PFSK-1 (cell line): ENCODE results near the gene SDC1.

ENCODE experiments used
- FOXP2 ChIP-seq: optimal IDR thresholded peaks from 2 replicates; pipeline ENCODE3; 2011; ENCODE audit warnings: borderline replicate concordance, control low read depth, inconsistent platforms; ENCODE audit not compliant: insufficient read depth; ENCODE audit errors: extremely low read length, extremely low read depth
- POLR2AphosphoS5 ChIP-seq: IDR thresholded peaks from 2 replicates; pipeline ENCODE4 v1.6.1; 2012; ENCODE audit warnings: low read depth, mild to moderate bottlenecking, control low read depth, low read length, moderate library complexity
- TAF1 ChIP-seq: IDR thresholded peaks from 2 replicates; pipeline ENCODE4 v1.6.1; 2012; ENCODE audit warnings: low read length, control low read depth, borderline replicate concordance; ENCODE audit not compliant: insufficient read depth
- TF ChIP-seq, protein P1 (sequence below), 2 experiments: IDR thresholded peaks; 2 replicates each; pipeline versions ENCODE4 v1.6.1 to v1.8.0; 2011 to 2012; ENCODE audit warnings: low read depth in 2 of 2, low read length in 2 of 2, control low read depth in 1 of 2, inconsistent platforms in 1 of 2, mild to moderate bottlenecking in 1 of 2, moderate library complexity in 1 of 2; ENCODE audit not compliant: insufficient read depth in 1 of 2

Gene SDC1

GRCh38 chr2:20150806-20151571 lies 73.9 kb downstream of the SDC1 start:
- TF ChIP-seq POLR2AphosphoS5, result no peak
- TF ChIP-seq FOXP2, result no peak
- TF ChIP-seq TAF1, result no peak
- TF ChIP-seq, protein P1, sequence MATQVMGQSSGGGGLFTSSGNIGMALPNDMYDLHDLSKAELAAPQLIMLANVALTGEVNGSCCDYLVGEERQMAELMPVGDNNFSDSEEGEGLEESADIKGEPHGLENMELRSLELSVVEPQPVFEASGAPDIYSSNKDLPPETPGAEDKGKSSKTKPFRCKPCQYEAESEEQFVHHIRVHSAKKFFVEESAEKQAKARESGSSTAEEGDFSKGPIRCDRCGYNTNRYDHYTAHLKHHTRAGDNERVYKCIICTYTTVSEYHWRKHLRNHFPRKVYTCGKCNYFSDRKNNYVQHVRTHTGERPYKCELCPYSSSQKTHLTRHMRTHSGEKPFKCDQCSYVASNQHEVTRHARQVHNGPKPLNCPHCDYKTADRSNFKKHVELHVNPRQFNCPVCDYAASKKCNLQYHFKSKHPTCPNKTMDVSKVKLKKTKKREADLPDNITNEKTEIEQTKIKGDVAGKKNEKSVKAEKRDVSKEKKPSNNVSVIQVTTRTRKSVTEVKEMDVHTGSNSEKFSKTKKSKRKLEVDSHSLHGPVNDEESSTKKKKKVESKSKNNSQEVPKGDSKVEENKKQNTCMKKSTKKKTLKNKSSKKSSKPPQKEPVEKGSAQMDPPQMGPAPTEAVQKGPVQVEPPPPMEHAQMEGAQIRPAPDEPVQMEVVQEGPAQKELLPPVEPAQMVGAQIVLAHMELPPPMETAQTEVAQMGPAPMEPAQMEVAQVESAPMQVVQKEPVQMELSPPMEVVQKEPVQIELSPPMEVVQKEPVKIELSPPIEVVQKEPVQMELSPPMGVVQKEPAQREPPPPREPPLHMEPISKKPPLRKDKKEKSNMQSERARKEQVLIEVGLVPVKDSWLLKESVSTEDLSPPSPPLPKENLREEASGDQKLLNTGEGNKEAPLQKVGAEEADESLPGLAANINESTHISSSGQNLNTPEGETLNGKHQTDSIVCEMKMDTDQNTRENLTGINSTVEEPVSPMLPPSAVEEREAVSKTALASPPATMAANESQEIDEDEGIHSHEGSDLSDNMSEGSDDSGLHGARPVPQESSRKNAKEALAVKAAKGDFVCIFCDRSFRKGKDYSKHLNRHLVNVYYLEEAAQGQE (IDR thresholded peaks at IDR 0.05; ENCODE audit: insufficient read depth in 1 of 2, low read depth in 2 of 2, low read length in 2 of 2), result no peak
